Gastroesophageal sphincter (tissue), 4 donors: Measurements from ENCODE around the gene CTNNBIP1. TPM values are rescaled to one million over a fixed set of nuclear protein-coding genes. Genes with fewer than 3 reads are reported as not detected.

Experiments used
- ATAC-seq: fragments of 150-250 bp; one replicate; pipeline ENCODE4 v1.9.1; 2016; ENCODE audit warnings: mild to moderate bottlenecking, moderate library complexity
- H3K27ac ChIP-seq, 4 donors: fragments of 200-600 bp; sonication (generic) in 3 of 4; 1 replicate in 3 of 4; 2 replicates in 1 of 4; pipeline ENCODE4 v1.5.1; 2016 to 2019
- H3K27me3 ChIP-seq: fragments of 200-600 bp; sonication (generic); one replicate; pipeline ENCODE4 v1.5.1; 2019
- H3K36me3 ChIP-seq, 2 donors: fragments of 200-600 bp; sonication (generic); one replicate each; pipeline ENCODE4 v1.5.1; 2019; ENCODE audit warnings: control low read depth in 1 of 2
- H3K4me1 ChIP-seq, 3 donors: fragments of 200-600 bp; sonication (generic); 1 replicate in 2 of 3; 2 replicates in 1 of 3; pipeline ENCODE4 v1.5.1; 2016 to 2019; ENCODE audit warnings: control low read depth in 2 of 3
- H3K4me3 ChIP-seq, 2 donors: fragments of 200-600 bp; sonication (generic); one replicate each; pipeline ENCODE4 v1.5.1; 2019; ENCODE audit warnings: mild to moderate bottlenecking in 1 of 2, moderate library complexity in 1 of 2
- H3K9me3 ChIP-seq, 3 donors: fragments of 200-600 bp; sonication (generic); one replicate each; pipeline ENCODE4 v1.5.1; 2017 to 2019; ENCODE audit warnings: control low read depth in 2 of 3
- CTCF ChIP-seq, 4 experiments: fragments of 200-600 bp in 2 of 4; fragments of 450-650 bp in 2 of 4; sonication (generic) in 1 of 4; IDR thresholded peaks; one replicate each; pipeline ENCODE4 v1.5.1; 2017 to 2019; ENCODE audit warnings: antibody characterized with exemption in 4 of 4, mild to moderate bottlenecking in 2 of 4, moderate library complexity in 2 of 4
- EP300 ChIP-seq: sonication (generic); formaldehyde crosslinking; IDR thresholded peaks from one replicate; pipeline ENCODE4 v1.6.1; 2017; ENCODE audit warnings: antibody characterized with exemption, mild to moderate bottlenecking
- POLR2A ChIP-seq, 2 donors: fragments of 450-650 bp; IDR thresholded peaks; one replicate each; pipeline ENCODE4 v1.6.1; 2017; ENCODE audit warnings: antibody characterized with exemption in 2 of 2, mild to moderate bottlenecking in 2 of 2, moderate library complexity in 1 of 2
- POLR2AphosphoS5 ChIP-seq: sonication (generic); formaldehyde crosslinking; IDR thresholded peaks from one replicate; pipeline ENCODE4 v1.6.1; 2017; ENCODE audit warnings: antibody characterized with exemption
- WGBS, 2 donors: methylation state at CpG; one replicate each; pipeline ENCODE4 v1.1.5; 2018; ENCODE audit warnings: low coverage in 1 of 2; 5-methylcytosine and 5-hydroxymethylcytosine counted together
- total RNA-seq, 4 donors: library from RNA; depleted of rRNA; stranded (reverse); fragments of >200 nt; gene quantifications; one replicate each; pipeline ENCODE4 v1.1.0, GENCODE V29; 2016

Gene CTNNBIP1
- total RNA-seq, 4 donors from 2014 or later: 13.7 to 27.6 (median 21.0) TPM

GRCh38 chr1:9860887-9861286 is 49.2 kb downstream of the CTNNBIP1 start:
- no peak overlapping the region for H3K4me3 ChIP-seq
- H3K4me1 ChIP-seq: no peaks in the 10 kb centered on the region
- ATAC-seq: no peak
- H3K27ac ChIP-seq: no peak overlapping the region
- TF ChIP-seq EP300 (no peak), POLR2A (IDR thresholded peaks at IDR 0.05) (no peak), POLR2AphosphoS5 (no peak), CTCF (IDR thresholded peaks at IDR 0.05) (no peak)
- WGBS, 2 donors: 85% methylated on average over 4 of the region's 5 CpGs; no CpG with 5 or more reads in 1 of the 2 donors
- H3K27me3 ChIP-seq: no peaks in the 10 kb centered on the region
- H3K9me3 ChIP-seq: no peaks in the 10 kb centered on the region
- peaks cover 0 to 50% of the 10 kb centered on the region in 2 donors for H3K36me3 ChIP-seq

DNA sequence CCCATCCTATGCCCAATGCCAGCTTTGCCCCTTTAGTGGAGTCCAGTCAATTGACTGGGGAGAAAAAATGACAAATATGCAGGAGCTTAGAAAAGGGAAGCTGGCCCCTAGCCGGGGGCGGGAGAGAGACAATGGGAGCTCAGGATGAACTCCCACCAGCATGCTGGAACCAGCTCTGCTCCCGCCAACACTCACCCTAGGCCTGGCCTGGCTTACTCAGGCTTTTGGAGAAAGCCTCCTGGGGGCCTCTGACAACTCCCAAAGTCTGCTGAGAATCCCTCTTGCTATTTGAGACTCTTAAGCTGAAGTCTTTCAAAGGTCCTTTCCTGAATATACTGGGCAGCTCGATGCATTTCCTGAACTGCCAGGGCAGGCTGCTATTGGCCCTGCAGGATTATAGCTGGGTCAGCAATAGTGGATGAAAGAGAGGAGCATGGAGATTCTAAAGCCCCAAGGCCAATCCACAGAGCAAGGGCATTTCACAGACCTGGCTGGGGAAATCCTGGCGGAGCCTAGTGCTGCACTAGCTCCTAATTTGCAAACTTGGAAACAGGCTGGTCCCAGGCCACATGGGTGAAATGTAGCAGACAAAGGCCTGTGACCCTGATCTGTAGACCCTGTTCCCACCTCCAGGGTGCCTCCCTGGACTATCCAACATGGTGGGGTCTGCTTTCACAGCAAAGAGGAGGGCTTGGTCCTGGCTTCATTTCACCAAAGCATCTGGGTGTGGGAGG is 50.6 kb downstream of the CTNNBIP1 start:
- H3K4me1 ChIP-seq: no peaks in the 10 kb centered on the region
- 66 to 100% methylated on average over 1 to 4 of the region's 5 CpGs for WGBS, 2 donors
- no peak overlapping the region for H3K27ac ChIP-seq
- H3K27me3 ChIP-seq: no peaks in the 10 kb centered on the region
- no peak for ATAC-seq
- H3K36me3 ChIP-seq: peaks cover 0 to 53% of the 10 kb centered on the region in 2 donors
- TF ChIP-seq POLR2A (IDR thresholded peaks at IDR 0.05) (no peak), POLR2AphosphoS5 (no peak), EP300 (no peak), CTCF (IDR thresholded peaks at IDR 0.05) (no peak)
- H3K9me3 ChIP-seq: no peaks in the 10 kb centered on the region
- no peak overlapping the region for H3K4me3 ChIP-seq

DNA sequence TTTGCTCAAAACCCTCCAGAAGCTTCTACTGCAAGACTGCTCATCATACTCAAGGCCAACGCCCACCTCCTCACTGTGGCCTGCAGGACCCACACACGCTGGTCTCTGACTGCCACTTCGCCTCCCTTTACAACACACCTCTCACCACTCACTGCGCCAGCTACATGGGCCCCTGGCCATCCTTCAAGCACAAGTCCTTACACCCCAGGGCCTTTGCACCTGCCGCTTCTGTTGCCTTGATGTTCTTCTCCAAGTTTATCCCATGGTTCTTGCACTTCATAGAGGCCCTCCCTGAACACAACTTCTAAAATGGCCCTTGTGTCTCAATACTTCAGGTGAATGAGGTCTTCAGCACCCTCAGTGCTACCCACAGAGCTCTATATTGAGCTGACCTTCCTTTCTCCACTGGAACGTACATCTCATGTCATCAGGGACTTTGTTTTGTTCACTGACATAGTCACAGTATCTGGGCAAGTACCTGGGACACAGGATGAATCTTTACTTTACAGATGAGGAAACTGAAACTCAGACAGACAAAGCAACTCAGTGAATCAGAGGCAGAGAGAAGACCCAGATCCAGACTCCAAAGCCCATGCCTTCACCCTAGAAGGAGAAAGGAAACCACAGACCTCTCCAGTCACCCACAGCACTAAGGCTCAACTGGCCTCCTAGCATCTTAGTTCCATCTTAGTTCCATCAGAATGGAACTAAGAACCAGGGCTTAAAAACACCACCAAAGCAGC is 51.6 kb downstream of the CTNNBIP1 start:
- Histone ChIP-seq H3K9me3 (peaks cover 0 to 5% (median 0%) of the 10 kb centered on the region in 3 donors), H3K36me3 (peaks cover 0 to 59% of the 10 kb centered on the region in 2 donors), H3K27me3 (no peaks in the 10 kb centered on the region), H3K27ac (no peak overlapping the region), H3K4me3 (no peak overlapping the region), H3K4me1 (no peaks in the 10 kb centered on the region)
- TF ChIP-seq POLR2AphosphoS5 (no peak), CTCF (IDR thresholded peaks at IDR 0.05) (no peak), POLR2A (IDR thresholded peaks at IDR 0.05) (no peak), EP300 (no peak)
- no peak for ATAC-seq
- 88 to 98% methylated on average over 5 to 6 of the region's 6 CpGs for whole genome bisulfite sequencing, 2 donors

DNA sequence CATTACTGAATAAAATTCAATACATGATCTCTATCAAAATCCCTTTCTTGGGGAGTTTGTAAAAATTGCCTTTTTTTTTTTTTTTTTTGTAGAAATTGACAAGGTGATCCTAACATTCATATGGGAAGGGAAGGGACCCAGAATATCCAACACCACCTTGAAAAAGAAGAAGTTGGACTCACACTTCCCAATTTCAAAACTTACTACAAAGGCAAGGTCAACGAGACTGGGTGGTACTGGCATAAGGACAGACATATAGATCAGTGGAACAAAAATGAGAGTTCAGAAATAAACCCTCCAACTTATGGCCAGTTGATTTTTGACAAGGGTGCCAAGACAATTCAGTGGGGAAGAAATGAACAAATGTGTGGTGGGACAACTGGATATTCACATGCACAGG is 54.9 kb downstream of the CTNNBIP1 start:
- ATAC-seq: no peak
- TF ChIP-seq POLR2AphosphoS5 (no peak), POLR2A (IDR thresholded peaks at IDR 0.05) (no peak), EP300 (no peak), CTCF (IDR thresholded peaks at IDR 0.05) (no peak)
- Histone ChIP-seq H3K36me3 (peaks cover 0 to 59% of the 10 kb centered on the region in 2 donors), H3K27me3 (no peaks in the 10 kb centered on the region), H3K4me1 (no peaks in the 10 kb centered on the region), H3K27ac (no peak overlapping the region), H3K4me3 (no peak overlapping the region), H3K9me3 (peaks cover 0 to 7% (median 0%) of the 10 kb centered on the region in 3 donors)
- WGBS, 2 donors: 82 to 100% methylated on average over 1 of the region's 1 CpG
